ENCODE data around the gene KRT14.
"Not testable (repeated sequence)": the region's sequence is repeated elsewhere in the genome, so short reads cannot be mapped to it uniquely, and the experiment has no call there.

Gene KRT14

GRCh38 chr17:41579484-41580243 is 7.0 kb downstream of the KRT14 start:
- peak; percentile 97 for DNase-seq (ENCODE audit: low read depth, low spot score)

GRCh38 chr17:41578971-41579370 is 7.7 kb downstream of the KRT14 start:
- DNase-seq (ENCODE audit: low read depth, low spot score): no peak

GRCh38 chr17:41578538-41578937 is 8.2 kb downstream of the KRT14 start:
- DNase-seq (ENCODE audit: low read depth, low spot score): no peak

- not testable (repeated sequence) for DNase-seq (ENCODE audit: low read depth, low spot score)
Measured at GRCh38 chr17:41576740-41577139, 10.0 kb downstream of the KRT14 start.

- no peak for DNase-seq (ENCODE audit: low read depth, low spot score)
Measured at GRCh38 chr17:41575336-41575735, 11.4 kb downstream of the KRT14 start.

GRCh38 chr17:41571561-41572434 is 14.9 kb downstream of the KRT14 start, which contains the start of gene KRT9:
KRT9 (minus strand) TSS chr17:41572059; CDS start chr17:41571992, 67 bp downstream.
- DNase-seq (ENCODE audit: low read depth, low spot score): peak; percentile 85

- no peak for DNase-seq (ENCODE audit: low read depth, low spot score)
Measured at GRCh38 chr17:41567317-41567716, 19.4 kb downstream of the KRT14 start.

- no peak for DNase-seq (ENCODE audit: low read depth, low spot score)
Measured at GRCh38 chr17:41565338-41565737, 21.4 kb downstream of the KRT14 start.

- DNase-seq (ENCODE audit: low read depth, low spot score): peak; percentile 43
Measured at GRCh38 chr17:41563607-41564170, 23.0 kb downstream of the KRT14 start.

- DNase-seq (ENCODE audit: low read depth, low spot score): no peak
Measured at GRCh38 chr17:41561554-41561953, 25.1 kb downstream of the KRT14 start.

GRCh38 chr17:41559548-41559947 is 27.1 kb downstream of the KRT14 start:
- DNase-seq (ENCODE audit: low read depth, low spot score): no peak

GRCh38 chr17:41556931-41557330 is 29.8 kb downstream of the KRT14 start:
- no peak for DNase-seq (ENCODE audit: low read depth, low spot score)

GRCh38 chr17:41556306-41556705 is 30.4 kb downstream of the KRT14 start:
- DNase-seq (ENCODE audit: low read depth, low spot score): no peak

- peak; percentile 58 for DNase-seq (ENCODE audit: low read depth, low spot score)
Measured at GRCh38 chr17:41555105-41555887, 31.4 kb downstream of the KRT14 start.

GRCh38 chr17:41553987-41554680 is 32.6 kb downstream of the KRT14 start:
- no peak for DNase-seq (ENCODE audit: low read depth, low spot score)

GRCh38 chr17:41553176-41553575 is 33.5 kb downstream of the KRT14 start:
- no peak for DNase-seq (ENCODE audit: low read depth, low spot score)

- DNase-seq (ENCODE audit: low read depth, low spot score): no peak
Measured at GRCh38 chr17:41552455-41552854, 34.2 kb downstream of the KRT14 start.

GRCh38 chr17:41551365-41551764 is 35.3 kb downstream of the KRT14 start:
- DNase-seq (ENCODE audit: low read depth, low spot score): no peak

- peak; percentile 69 for DNase-seq (ENCODE audit: low read depth, low spot score)
Measured at GRCh38 chr17:41549596-41550039, 37.1 kb downstream of the KRT14 start.

GRCh38 chr17:41548844-41549595 is 37.7 kb downstream of the KRT14 start:
- DNase-seq (ENCODE audit: low read depth, low spot score): peak; percentile 97

Measured in ELF-1 (cell line).